ENCODE measurements around the gene CCDC127.
"Not testable (repeated sequence)": the region's sequence is repeated elsewhere in the genome, so short reads cannot be mapped to it uniquely, and the experiment has no call there.

CCDC127 gene

GRCh38 chr5:217494-218456 lies at the start of gene CCDC127, which contains the start of gene SDHA:
Gene CCDC127 (minus strand): TSS chr5:218153. CDS start chr5:216849, 1,304 bp downstream.
Gene SDHA (plus strand): TSS chr5:218320. CDS start chr5:218356, 36 bp downstream.
- DNase-seq, result peak; percentile 91

GRCh38 chr5:267716-268115 lies 49.8 kb upstream of the CCDC127 start:
- DNase-seq, result no peak

- DNase-seq, result peak; percentile 71
Measured at GRCh38 chr5:266311-267026, 48.5 kb upstream of the CCDC127 start.

- no peak for DNase-seq
Measured at GRCh38 chr5:264338-264737, 46.4 kb upstream of the CCDC127 start.

GRCh38 chr5:263275-263974 lies 45.5 kb upstream of the CCDC127 start:
- DNase-seq, result peak; percentile 87

- no peak for DNase-seq
Measured at GRCh38 chr5:257148-257547, 39.2 kb upstream of the CCDC127 start.

GRCh38 chr5:256347-256746 lies 38.4 kb upstream of the CCDC127 start:
- DNase-seq, result not testable (repeated sequence)

GRCh38 chr5:255116-255515 lies 37.2 kb upstream of the CCDC127 start:
- DNase-seq, result not testable (repeated sequence)

DNA sequence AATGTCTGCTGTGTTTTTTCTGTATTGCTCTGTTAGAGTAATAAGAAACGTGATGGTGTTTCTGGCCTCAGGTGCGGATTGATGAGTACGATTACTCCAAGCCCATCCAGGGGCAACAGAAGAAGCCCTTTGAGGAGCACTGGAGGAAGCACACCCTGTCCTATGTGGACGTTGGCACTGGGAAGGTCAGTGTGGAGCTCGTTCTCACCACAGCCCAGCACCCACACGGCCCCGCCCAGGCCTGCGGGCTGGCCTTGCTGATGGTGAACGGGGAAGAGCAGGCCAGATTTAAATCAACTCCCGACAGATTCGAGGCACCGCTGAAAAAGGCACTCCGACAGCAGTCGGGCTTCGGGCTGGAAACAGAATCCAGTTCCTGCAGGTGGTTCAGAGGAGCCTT lies 36.4 kb upstream of the CCDC127 start:
- DNase-seq, result not testable (repeated sequence)

- DNase-seq, result no peak
Measured at GRCh38 chr5:252546-252945, 34.6 kb upstream of the CCDC127 start.

DNA sequence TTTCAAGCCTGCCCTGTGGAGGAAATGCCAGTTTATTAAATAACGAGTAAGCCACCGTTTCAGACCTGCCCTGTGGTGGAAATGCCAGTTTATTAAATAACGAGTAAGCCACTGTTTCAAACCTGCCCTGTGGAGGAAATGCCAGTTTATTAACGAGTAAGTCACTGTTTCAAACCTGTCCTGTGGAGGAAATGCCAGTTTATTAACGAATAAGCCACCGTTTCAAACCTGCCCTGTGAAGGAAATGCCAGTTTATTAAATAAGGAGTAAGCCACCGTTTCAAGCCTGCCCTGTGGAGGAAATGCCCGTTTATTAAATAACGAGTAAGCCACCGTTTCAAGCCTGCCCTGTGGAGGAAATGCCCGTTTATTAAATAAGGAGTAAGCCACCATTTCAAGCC lies 34.0 kb upstream of the CCDC127 start:
- not testable (repeated sequence) for DNase-seq

- not testable (repeated sequence) for DNase-seq
Measured at GRCh38 chr5:251538-251937, 33.6 kb upstream of the CCDC127 start.

DNA sequence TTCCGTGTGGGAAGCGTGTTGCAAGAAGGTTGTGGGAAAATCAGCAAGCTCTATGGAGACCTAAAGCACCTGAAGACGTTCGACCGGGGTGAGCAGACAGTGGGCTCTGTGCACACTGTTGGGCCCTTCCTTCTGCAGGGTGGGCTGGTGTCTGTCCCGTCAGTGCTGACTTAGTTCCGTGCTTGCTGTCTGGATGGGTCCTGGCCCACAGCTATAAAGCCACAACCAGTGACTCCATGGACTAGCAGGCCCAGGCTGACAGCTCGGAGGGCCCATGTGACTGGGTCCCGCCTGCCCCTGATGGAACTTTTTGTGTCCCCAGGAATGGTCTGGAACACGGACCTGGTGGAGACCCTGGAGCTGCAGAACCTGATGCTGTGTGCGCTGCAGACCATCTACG lies 33.1 kb upstream of the CCDC127 start:
- not testable (repeated sequence) for DNase-seq

DNA sequence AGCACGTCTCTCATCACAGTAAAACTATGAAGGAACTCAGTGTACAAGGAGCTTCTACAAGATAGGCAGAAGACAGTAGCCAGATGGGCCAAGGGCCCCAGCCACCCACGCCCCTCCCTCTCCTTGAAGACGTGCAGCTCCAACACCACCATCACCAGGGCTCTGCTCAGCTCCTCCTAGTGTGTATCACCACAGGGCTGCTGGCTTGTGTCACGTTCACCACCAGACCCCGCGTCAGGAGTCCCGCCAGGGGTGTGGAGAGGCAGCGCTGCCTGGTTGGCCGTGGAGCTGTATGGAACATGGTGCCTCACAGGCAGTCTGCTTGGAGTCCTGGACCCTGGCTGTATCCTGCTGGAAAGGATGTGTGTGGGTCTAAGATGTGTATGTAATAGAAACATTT lies 32.4 kb upstream of the CCDC127 start:
- DNase-seq, result not testable (repeated sequence)

- not testable (repeated sequence) for DNase-seq
Measured at GRCh38 chr5:245717-246116, 27.8 kb upstream of the CCDC127 start.

GRCh38 chr5:243683-244367 lies 25.9 kb upstream of the CCDC127 start:
- not testable (repeated sequence) for DNase-seq

GRCh38 chr5:241045-241669 lies 23.2 kb upstream of the CCDC127 start:
- not testable (repeated sequence) for DNase-seq

GRCh38 chr5:240550-240949 lies 22.6 kb upstream of the CCDC127 start:
- DNase-seq, result not testable (repeated sequence)

DNA sequence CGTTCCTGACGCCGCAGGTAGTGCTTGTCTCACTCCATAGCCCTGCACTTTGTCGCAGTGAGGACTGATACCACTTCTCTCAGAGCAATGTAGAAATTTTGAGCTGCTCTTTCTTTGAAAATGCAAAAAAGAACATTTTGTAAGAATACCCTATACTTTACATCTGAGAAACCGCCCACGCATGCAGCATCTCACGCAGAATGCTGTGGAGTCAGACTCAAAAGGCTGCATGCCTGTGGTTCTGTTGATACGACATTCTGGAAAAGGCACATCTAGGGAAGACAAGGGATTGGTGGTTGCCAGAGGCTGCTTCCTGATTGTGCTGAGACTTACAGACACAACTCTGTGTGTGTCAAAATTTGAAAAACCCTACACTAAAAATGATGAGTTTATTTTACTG lies 20.0 kb upstream of the CCDC127 start:
- not testable (repeated sequence) for DNase-seq

- not testable (repeated sequence) for DNase-seq
Measured at GRCh38 chr5:235527-235926, 17.6 kb upstream of the CCDC127 start.

GRCh38 chr5:234450-234849 lies 16.5 kb upstream of the CCDC127 start:
- no peak for DNase-seq

GRCh38 chr5:233426-233825 lies 15.5 kb upstream of the CCDC127 start:
- DNase-seq, result not testable (repeated sequence)
